NCI-H526 (cell line): ENCODE data around the gene U2AF1L4.
"Not testable (repeated sequence)": the region's sequence is repeated elsewhere in the genome, so short reads cannot be mapped to it uniquely, and the experiment has no call there.

Source experiments
- DNase-seq, 2 experiments: peaks; one replicate each; lab custom pipeline; 2025; lab: John Stamatoyannopoulos, UW

Gene U2AF1L4

DNA sequence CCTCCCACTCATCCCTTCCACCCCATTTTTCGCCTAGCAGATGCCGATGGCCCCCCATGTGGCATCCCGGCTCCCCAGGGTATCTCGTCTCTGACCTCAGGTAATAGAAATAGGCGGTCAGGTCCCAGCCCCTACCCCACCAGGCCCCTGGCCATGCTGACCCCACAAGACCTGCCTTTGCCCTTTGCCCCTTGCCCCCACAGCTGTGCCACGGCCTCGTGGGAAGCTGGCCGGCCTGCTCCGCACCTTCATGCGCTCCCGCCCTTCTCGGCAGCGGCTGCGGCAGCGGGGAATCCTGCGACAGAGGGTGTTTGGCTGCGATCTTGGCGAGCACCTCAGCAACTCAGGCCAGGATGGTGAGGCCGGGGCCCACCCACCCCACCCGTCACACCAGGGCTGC is 35.5 kb upstream of the U2AF1L4 start:
- DNase-seq = no peak

DNA sequence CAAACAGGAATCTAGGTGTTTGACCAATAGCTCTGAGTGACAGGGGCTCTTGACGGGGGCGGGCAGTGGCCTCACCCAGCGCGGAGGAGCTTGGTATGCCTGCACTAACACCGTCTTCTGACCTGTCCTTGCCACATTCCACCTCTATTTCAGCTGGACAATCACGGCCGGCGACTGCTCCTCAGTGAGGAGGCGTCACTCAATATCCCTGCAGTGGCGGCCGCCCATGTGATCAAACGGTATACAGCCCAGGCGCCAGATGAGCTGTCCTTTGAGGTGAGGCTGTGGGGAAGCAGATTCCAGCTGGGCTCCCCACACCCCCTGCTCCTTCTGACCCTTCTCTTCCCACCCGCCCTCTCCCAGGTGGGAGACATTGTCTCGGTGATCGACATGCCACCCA is 34.8 kb upstream of the U2AF1L4 start:
- DNase-seq = no peak

DNA sequence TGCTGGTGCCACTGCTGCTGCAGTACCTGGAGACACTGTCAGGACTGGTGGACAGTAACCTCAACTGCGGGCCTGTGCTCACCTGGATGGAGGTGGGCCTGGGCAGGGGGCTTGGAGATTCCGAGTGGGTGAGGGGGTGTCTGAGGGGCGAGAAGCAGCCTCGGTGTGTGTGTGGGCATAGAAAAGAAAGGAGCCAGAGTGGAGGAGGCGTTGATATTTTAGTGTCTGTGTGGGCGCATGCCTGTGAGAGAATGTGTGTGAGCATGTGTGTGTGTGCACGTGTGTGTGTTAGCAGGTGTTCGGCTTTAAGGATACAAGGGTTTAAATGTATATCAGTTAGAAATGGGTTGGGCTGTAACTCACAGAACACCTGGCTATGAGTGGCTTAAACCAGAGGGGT is 33.8 kb upstream of the U2AF1L4 start:
- no peak for DNase-seq

DNA sequence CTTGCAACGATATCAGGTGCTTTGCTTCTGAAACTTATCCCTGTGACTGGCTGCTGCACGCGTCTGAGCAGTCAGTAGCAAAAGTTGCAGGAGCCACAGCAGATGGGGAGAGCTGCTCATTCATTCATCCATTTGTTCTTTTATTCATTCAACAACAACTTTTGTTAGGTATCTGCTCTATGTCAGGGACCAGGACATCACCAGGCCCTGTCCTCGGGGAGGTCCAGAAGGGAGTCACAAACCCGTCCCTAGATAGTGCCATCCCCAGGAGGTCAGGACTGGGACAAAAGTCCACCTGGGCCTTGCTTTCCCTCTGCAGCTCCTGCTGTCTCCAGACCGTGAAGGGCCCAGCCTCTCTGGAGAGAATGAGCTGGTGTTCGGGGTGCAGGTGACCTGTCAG is 32.7 kb upstream of the U2AF1L4 start:
- no peak for DNase-seq

DNA sequence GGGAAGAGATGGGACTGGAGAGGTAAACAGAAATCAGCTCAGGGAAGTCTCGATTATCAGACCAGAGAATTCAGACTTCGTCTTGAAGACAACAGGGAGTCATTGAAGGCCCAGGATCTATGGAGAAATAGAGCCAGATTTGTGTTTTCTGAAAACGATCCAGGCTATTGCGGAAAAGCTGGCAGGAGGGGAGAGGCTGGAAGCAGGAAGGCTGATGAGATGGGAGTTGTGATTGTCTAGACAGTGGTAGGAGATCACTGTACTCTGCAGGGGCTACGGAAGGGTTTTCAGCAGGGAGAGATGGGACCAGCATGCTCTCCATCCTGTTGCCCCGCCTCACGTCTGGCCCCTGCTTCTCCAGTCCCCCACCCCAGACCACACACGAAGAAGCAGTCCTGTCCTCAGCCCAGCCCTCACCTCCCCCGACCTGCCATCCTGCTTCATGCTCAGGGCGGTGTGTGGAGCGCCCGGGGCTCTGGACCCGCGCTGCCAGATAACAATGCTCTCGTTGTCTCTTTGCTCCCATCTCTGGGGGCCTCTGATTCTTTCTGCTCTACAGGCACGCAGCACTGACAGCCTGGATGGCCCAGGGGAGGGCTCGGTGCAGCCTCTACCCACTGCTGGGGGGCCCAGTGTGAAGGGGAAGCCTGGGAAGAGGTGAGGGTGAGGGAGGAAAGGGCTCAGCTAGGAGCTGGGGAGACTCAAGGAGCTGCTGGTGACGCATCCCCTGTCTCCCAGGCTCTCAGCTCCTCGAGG is 32.0 kb upstream of the U2AF1L4 start:
- peak in 1 of 2 experiments; percentile 56 for DNase-seq

DNA sequence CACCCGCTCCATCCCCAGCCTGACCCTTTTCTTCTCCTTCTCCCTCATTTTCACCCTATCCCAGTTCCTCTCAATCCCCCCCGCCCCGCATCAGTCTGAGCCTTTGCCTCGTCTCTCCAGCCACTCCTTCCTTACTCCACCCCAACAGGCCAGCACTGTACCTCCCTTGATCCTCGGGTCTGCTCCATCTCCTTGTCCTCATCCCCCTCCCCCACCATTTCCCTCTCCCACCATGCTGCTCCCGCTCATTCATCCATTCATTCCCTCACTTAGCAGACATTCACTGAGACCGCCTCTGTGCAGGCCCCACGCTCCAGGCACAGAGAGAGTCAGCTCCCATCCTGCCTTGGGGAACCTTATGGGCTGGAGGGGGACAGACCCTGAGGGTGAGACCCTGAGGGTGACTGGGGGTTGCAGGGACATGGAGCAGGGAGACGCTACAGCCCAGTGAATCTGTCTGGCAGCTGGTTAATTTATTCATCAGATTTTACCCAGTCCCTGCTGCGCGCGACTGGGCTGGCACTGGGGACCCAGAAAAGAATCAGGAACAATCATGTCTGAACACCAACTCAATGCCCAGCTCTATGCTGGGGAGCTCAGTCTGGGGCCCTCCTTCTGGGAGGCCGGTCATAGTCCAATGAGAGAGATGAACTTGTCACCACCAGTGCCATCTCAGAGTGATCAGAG is 31.0 kb upstream of the U2AF1L4 start:
- DNase-seq = peak; percentile 41 to 70

DNA sequence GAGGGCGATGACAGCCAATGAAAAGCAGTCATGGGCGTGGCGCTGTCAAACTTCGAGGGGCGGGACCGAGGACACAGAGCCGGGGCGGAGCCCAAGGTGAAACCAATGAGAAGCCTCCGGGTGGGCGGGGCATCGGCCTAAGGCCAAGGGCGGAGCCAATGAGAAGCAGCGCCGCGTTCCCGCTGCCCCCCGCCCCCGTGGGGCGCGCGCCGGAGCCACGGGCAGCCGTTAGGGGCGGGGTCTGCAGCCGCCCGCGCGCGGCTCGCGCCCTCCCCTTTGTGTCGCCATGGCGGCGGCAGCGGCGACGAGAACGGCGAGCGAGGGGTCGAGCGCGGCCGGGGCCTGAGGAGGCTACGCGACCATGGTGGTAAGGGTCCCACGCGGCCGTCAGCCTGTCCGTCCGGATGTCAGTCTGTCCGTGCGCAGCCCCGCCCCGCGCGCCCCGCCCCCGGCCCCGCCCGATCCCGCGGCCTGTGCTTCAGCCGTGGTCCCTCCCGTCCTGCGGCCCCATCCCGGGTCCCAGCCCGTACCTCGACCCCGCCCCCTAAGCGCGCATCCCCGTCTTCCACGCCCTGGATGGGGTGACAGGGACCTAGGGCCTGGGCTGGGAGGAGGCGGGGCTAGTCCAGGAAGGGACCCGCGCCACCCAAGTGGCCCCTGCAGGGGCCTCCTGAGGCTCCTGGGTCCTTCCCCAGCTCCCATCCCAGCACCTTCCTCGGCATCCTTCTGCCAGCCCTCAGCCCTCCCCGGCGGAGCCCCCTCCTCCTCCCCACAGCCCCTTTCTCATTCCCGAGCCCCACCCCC is 30.3 kb upstream of the U2AF1L4 start, which contains the start of gene ARHGAP33:
ARHGAP33 (plus strand) TSS at position 267 of the 804 bp plus-strand sequence; CDS start at position 362, 95 bp downstream.
- peak; percentile 97 to 100 for DNase-seq

DNA sequence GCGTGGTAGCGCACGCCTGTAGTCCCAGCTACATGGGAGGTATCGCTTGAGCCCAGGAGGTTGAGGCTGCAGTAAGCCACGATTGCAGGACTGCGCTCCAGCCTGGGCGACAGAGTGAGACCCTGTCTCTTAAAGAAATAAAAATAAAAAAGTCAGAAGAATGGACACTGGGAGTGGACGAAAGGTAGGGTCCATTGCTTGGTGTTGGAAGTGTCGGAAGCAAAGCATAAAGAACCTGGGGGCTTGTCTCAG is 29.8 kb upstream of the U2AF1L4 start:
- DNase-seq = no peak

DNA sequence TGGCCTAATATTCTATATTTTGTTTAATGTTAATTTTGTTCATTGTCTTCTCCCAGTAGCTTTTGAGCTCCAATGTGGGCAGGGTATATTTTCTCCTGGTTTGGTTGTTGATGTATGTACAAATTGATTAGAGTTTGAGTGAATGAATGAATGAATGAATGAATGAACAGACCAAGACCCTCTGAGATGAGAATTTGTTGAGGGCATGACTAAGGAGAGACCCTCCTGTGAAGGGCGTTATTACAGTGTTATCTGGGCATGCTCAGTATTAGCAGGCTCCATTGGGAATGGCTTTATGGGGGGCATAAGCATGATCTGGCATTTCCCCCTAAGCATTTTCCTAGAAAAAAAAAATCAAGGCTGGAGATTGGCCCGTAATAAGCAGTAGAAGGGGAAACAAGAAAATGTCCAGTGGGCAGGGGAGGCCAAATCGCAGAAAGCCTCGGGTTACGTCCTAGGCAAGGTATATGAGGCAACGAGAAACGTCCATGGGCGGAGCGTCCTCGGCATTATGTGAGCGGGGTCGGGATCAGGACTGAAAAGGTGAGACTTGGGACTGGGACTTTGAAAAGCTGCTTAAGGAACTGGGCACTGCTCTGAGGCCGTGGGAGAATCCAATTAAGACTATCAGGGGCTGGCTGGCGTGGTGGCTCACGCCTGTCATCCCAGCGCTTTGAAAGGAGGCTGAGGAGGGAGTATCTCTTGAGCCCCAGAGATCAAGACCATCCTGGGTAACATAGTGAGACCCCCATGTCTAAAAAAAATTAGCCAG is 29.2 kb upstream of the U2AF1L4 start:
- DNase-seq = peak; percentile 41 to 61

DNA sequence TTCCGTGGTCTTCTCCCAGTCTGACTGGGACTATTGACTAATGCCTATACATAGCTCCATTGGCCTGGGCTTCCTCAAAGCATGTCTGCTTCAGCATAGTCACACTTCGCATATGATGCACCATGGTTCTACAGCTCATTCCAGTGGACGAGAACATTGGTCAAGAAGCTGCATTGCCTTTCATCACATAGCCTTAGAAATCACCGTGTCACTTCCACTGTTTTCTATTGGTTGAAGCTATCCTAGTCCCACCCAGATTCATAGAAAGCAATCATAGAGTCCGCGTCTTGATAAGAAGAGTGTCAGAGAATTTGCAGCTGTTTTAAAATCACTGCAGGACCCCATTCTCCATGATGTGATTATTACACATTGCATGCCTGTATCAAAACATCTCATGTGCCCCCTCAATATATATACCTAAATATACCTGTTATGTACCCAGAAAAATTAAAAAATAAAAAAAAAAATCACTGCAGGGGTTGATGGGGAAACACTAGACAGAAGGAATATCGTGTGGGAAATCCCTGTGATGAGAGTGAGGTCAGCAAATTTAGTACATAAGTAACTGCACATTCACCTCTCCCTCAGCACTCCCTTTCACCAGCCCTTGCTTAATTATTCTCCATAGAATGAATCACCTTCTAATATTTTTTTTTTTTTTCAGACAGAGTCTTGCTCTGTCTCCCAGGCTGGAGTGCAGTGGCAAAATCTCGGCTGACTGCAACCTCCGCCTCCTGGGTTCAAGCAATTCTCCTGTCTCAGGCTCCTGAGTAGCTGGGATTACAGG is 28.0 kb upstream of the U2AF1L4 start:
- DNase-seq = no peak

DNA sequence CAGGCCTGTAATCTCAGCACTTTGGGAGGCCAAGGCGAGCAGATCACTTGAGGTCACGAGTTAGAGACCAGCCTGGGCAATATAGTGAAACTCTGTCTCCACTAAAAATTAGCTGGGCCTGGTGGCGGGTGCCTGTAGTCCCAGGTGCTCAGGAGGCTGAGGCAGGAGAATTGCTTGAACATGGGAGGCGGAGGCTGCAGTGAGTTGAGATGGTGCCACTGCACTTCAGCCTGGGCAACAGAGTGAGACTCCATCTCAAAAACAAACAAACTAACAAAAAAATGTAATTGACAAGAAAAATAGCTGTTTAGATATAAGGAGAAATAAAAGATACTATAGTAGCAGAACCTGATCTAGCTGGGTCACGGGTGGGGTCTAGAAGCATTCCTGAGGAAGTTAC is 27.1 kb upstream of the U2AF1L4 start:
- DNase-seq = not testable (repeated sequence)

DNA sequence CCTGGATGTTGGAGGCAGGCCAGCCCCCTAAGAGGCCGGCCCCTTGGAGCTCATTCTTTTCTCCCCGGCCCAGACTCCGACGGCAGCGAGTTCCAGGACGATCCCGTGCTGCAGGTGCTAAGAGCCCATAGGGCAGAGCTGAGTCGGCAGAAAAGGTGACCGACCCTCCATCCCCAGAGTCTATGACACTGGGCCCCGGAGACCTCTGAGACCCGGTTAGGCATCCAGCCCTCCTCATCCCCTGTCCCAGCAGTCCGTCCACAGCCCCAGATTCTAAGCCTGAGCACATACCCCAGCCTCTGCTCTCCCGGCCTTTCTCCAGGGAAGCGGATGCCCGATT is 22.8 kb upstream of the U2AF1L4 start:
- DNase-seq = no peak

DNA sequence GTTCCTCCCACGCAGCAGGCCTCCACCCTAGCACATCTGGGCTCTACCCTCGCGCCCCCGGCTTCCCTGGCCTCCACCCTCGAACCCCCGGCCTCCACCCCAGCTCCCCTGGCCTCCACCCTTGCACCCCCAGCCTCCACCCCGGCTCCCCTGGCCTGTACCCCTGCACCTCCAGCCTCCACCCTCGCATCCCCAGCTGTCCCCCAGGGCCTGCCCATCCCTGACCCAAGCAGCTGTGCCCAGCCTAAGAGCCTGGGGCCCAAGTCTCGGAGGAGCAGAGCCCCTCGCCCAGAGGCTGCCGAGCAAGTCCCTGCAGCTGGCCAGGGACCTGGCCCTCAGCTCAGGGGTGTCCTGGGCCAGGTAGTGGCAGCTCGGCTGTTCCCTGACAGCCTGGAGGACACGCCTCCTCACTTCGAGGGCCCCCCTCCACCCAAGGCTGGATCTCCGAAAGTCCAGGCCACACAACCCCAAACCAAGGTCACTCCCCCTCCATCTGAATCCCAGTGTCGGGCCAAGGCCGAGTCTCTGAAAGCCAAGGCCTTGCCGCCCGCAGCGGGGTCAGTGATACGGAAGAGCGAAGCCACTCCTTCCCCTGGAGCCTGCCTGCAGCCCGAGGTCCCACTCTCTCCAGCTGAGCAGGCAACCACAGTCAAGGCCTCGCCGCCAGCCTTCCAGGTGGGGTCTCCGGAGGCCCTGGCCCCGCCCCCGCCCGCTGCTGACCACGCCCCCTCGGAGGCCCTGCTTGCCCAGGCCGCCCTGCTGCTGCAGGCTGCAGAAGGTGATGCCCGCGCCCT is 22.3 kb upstream of the U2AF1L4 start:
- DNase-seq = peak in 1 of 2 experiments; percentile 76

DNA sequence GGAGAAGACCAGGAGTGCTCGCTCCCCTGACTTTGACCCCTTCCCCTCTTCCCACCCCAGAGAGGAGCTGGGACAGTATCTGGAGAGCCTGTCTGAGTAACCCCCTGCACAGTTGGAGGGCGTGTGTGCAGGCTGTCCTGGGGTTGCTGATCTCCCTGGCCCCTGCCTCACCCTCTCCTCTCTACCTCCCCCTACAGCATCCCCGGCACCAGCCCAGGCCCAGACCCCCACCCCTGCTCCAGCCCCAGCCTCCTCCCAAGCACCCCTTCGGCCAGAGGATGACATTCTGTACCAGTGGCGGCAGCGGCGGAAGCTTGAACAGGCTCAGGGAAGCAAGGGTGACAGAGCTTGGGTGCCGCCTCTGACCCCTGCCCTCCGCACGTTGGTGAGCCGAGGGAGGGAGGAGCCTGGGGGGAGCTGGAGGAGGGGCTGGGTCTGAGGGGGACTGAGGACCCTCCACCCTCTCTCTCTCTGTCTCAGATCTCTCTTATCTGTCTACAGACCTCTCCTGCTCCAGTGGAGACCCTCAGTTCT is 21.4 kb upstream of the U2AF1L4 start:
- no peak for DNase-seq

DNA sequence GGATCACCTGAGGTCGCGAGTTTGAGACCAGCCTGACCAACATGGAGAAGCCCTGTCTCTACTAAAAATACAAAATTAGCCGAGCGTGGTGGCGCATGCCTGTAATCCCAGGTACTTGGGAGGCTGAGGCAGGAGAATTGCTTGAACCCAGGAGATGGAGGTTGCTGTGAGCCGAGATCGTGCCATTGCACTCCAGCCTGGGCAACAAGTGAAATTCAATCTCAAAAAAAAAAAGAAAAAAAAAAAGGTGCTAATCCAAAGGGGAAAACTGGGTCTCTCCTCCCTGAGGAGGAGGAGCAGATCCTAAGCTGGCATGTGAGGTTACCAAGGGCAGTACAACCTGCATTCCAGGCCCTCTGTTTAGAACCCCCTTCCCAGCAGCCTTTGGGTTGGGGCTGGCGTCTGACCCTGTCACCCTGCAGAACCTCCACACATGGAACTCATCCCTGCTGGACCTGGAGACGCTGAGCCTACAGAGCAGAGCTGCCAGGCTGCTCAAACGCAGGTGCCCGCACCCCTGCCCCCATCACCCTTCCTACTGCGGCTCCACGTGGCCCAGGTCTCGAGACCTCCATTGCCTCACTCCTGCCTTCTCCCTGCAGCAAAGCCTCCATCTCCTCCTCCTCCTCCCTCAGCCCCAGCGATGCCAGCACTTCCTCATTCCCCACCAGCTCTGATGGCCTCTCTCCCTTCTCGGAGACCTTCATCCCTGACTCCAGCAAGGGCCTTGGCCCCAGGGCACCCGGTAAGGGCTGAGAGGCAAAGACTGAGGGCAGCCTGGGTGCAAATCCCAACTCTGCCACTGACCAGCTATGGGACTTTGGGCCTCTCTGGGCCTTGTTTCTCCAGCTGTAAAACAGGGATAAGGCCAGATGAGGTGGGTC is 19.5 kb upstream of the U2AF1L4 start:
- no peak for DNase-seq

DNA sequence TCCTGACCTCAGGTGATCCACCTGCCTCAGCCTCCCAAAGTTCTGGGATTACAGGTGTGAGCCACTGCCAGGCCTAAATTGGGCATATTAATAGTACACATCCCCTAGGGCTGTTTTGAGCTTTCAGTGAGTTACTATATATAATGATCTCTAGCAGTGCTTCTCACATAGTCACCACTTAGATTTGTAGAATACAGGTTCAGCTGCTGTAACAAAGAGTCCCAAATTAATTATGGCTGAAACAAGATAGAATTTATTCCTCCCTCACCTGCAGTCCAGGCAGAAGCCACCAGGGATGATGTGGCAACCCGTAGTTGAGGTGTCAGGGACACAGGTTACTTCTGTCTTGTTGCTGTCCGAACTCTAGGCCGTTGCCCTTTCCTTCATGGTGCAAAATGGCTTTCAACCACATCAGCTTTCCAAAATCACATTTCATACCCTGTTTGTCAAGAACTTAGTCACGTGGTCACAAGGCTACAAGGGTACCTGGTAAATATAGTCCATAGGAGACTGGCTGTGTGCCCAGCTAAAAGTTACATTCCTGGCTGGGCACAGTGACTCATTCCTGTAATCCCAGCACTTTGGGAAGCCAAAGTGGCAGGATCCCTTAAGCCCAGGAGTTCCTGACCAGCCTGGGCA is 15.6 kb upstream of the U2AF1L4 start:
- DNase-seq = no peak

DNA sequence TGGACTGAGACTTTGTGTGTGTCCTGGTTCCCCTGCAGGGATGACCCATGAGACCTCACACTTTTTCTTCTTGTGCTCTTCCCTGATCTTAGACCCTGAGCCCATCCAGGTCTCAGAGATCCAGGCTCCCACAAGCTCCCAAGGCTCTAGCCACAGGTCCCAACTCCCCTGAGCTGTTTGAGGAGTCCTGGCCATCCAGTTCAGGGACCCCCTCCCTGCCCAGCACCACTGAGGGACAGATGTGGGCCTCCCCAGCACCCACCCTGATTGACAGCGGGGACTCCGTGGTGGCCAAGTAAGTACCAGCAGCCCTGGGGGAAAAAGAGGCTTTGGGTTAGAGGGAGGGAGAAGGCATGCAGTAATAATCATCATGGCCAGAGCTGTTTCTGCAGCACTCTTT is 14.5 kb upstream of the U2AF1L4 start:
- DNase-seq = no peak

DNA sequence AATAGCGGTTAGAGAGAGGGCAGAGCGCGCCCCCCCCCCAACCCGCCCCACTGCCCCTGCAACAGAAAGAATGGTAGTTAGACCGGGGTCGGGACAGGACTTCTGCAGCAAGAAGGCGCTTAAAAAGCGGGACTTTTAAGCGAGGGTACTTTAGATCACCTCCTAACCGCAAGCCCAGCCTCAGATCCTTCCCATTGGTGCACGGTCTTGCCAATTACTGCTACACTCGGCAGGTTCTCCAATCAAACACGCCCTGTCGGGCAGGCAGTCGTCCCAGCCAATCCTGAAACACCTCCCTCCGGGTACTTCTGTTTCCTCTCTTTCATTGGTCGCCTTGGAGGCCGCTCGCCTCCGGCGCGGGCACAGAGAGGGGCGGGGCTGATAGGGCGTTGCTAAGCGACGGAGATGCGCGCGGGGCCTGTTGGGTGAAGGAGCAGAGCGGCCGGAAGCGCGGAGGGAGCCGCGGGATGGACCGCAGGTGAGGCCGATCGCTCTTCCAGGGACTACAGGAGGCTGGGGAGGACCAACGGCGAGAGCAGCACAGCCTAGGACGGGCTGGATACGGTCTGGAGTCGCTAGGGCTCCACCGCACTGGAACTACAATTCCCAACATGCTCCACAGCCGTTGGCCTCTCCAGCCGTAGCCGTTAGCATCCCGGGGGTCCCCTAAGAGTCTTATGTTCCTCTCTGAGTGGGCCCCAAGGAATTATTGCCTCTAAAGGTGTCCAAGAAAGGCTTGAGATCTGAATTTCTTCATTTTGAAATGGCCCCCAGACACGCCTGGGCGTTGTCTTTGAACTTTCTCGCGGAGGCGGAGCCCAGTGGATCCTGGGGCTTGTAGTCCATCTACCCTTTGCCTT is 12.8 kb upstream of the U2AF1L4 start, which contains the start of gene PROSER3:
PROSER3 (plus strand) TSS at position 428 of the 860 bp plus-strand sequence; CDS start at position 468, 40 bp downstream.
- peak; percentile 100 for DNase-seq
